Peyer's patch (tissue), 4 donors: ENCODE measurements around the gene KCND2.

Experiments
- POLR2A ChIP-seq, 2 donors: fragments of 450-650 bp; IDR thresholded peaks; one replicate each; pipeline ENCODE4 v1.5.1; 2017; ENCODE audit warnings: antibody characterized with exemption in 2 of 2, mild to moderate bottlenecking in 2 of 2, moderate library complexity in 2 of 2
- TF ChIP-seq, protein P1 (sequence below), 6 experiments: fragments of 450-650 bp in 4 of 6; fragments of 200-600 bp in 2 of 6; sonication (generic) in 1 of 6; IDR thresholded peaks; one replicate each; pipeline ENCODE4 v1.5.1; 2017 to 2019; ENCODE audit warnings: antibody characterized with exemption in 6 of 6, mild to moderate bottlenecking in 3 of 6, moderate library complexity in 1 of 6

GRCh38 chr7:120363414-120363813 lies 90.4 kb downstream of the KCND2 start:
- TF ChIP-seq, protein P1, sequence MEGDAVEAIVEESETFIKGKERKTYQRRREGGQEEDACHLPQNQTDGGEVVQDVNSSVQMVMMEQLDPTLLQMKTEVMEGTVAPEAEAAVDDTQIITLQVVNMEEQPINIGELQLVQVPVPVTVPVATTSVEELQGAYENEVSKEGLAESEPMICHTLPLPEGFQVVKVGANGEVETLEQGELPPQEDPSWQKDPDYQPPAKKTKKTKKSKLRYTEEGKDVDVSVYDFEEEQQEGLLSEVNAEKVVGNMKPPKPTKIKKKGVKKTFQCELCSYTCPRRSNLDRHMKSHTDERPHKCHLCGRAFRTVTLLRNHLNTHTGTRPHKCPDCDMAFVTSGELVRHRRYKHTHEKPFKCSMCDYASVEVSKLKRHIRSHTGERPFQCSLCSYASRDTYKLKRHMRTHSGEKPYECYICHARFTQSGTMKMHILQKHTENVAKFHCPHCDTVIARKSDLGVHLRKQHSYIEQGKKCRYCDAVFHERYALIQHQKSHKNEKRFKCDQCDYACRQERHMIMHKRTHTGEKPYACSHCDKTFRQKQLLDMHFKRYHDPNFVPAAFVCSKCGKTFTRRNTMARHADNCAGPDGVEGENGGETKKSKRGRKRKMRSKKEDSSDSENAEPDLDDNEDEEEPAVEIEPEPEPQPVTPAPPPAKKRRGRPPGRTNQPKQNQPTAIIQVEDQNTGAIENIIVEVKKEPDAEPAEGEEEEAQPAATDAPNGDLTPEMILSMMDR (IDR thresholded peaks at IDR 0.05) = no peak
- no peak for TF ChIP-seq POLR2A (IDR thresholded peaks at IDR 0.05)
